LoVo (cell line): ENCODE results near the gene LRRC32.
"Not testable (repeated sequence)": the region's sequence is repeated elsewhere in the genome, so short reads cannot be mapped to it uniquely, and the experiment has no call there.

Experiments used
- DNase-seq: peaks from one replicate; pipeline ENCODE4 v3.0.0-alpha.2; 2016; ENCODE audit warnings: low spot score

The LRRC32 gene

GRCh38 chr11:76648061-76648460 lies 22.5 kb downstream of the LRRC32 start:
- DNase-seq, result no peak

- no peak for DNase-seq
Observed at GRCh38 chr11:76646882-76647534, 23.5 kb downstream of the LRRC32 start.

DNA sequence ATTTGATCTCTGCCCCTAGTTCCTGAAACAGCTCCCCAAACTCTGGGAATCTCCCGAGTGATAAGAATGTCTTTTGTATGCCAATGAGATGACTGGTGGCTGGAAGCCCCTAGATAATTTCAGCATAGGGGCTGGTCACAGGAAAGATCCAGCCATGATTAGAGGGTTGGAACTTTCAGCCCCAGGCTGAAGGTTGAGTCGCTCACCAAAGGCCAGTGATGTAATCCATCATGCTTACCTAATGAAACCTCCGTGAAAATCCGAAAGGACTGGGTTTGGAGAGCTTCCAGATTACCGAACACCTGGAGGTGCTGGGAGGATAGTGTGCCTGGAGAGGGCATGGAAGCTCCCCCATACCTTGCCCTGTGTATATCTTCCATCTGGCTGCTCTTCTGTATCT lies 26.0 kb downstream of the LRRC32 start:
- DNase-seq, result no peak

- not testable (repeated sequence) for DNase-seq
Observed at GRCh38 chr11:76643711-76644110, 26.8 kb downstream of the LRRC32 start.

DNA sequence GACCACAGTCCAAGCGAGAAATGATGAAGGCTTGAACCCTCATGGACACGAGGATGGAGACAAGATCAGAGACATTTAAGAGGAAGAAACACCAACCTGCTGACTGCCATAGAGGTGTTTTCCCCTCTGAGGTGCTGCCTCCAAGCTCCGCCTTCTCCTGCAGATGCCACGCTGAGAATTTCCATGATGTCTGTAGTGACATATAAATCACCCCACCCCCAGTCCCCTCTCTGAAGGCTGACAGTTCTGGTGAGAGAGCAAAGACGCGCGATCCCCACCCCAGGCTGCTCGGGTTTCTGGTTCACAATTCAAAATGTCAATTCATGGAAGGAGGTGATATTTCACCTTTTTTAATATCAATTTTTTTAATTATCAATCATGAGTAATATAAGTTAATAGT lies 28.2 kb downstream of the LRRC32 start:
- DNase-seq, result no peak

DNA sequence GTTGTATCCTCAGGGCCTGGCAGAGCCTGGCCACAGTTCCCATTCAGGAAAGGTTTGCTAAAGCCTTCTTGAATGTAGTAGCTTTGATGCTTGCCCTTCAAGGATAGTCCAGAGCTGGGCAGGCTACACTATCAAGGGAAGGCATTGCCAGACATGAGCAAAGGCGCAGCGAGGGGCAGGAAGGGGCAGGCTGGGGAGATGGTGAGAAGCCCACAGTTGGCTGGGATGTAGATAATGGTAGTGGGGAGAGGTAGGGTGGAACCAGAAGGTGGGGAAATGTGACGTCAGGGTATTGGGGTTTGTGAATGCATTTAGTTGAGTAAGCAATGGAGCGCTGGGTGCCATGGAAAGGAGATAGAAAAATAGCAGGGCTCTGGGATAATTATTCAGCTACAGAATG lies 28.6 kb downstream of the LRRC32 start:
- DNase-seq, result no peak

DNA sequence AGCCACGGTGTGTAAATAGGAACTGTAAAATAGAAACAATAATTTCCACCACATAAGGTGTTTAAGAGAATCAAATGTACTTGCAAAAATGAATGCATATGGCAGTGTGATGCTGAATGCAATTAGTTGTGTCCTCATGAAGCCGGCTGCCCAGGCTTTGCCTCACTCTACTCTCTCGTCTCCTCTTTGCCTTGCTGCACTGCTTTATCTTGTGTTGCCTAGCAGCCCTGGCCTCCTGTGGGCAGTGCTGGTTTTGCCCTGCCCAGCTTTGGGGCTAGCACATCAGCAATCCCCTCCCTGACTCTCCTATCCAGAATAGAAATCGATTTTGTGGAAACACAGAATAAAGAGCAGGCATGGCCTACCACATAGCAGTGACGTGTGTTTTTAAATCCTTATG lies 30.0 kb downstream of the LRRC32 start:
- no peak for DNase-seq

- DNase-seq, result no peak
Observed at GRCh38 chr11:76639621-76640020, 30.9 kb downstream of the LRRC32 start.

- no peak for DNase-seq
Observed at GRCh38 chr11:76638270-76639197, 32.0 kb downstream of the LRRC32 start.

- DNase-seq, result no peak
Observed at GRCh38 chr11:76637491-76638269, 32.9 kb downstream of the LRRC32 start.

DNA sequence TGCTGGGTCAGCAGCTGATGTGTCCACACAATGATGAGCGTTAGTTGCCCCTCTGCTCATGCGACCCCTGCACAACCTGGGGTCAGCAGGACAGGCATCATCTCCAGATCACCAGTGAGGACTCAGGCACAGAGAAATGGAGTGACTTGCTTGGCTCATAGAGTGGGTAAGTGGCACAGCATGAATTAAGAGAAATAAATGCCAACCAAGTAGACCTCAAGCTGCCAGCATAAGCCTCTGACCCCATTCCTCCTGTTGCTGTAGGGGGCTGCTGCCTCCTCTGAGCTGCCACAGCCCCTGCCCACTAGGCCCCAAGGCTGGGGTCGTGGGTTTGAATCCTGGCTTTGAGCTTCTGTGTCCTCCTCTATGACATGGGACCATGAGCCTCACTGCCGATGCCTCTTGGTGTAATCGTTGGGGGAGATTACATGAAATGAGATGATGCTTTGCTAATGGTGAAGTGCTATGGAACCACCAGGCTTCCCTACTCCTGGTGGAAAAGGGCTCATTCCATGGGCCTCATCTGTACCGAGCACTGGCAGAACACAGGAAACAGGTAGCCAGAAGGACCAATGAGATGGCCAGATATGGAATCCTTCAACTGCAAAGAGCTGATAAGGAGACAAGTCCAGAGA lies 33.6 kb downstream of the LRRC32 start:
- DNase-seq, result no peak

GRCh38 chr11:76635991-76636738 lies 34.4 kb downstream of the LRRC32 start:
- DNase-seq, result no peak

GRCh38 chr11:76634886-76635285 lies 35.7 kb downstream of the LRRC32 start:
- no peak for DNase-seq

- no peak for DNase-seq
Observed at GRCh38 chr11:76632492-76632891, 38.1 kb downstream of the LRRC32 start.

- no peak for DNase-seq
Observed at GRCh38 chr11:76631566-76632308, 38.8 kb downstream of the LRRC32 start.

GRCh38 chr11:76630600-76631281 lies 39.8 kb downstream of the LRRC32 start:
- DNase-seq, result no peak

DNA sequence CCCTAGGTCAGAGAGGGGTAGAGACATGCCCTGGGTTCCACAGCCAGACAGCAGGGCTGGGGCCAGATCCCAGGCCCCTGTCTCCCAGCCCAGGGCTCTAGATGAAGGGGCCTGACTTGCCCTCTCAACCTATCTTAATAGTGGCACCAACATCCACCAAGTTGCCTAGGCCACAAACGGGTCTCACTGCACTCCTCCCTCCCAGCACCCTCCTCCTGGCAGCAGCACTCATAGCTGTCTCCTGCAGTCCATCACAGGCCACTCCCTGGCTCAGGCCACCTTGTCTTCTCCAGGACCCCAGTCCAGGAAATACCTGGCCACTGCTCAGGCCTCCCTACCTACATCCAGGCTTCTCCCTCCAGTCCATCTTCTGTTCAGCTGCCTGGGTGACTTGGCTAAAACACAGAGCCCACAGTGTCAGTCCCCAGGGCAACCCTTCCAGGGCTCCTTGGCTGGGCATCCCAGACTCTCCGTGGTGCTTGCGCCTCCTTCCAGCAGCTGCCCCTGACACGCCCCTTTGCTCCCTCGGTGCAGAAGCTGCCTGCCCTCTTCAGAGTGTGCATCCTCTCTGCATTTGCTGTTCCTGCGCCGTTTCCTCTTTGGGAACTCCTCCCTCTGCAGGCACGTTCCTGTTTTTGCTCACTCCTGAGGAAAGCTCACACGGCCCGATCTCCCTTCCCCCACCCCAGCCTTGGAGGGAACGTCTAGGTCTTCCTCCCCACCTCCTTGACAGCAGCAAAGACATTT lies 40.5 kb downstream of the LRRC32 start:
- DNase-seq, result no peak

DNA sequence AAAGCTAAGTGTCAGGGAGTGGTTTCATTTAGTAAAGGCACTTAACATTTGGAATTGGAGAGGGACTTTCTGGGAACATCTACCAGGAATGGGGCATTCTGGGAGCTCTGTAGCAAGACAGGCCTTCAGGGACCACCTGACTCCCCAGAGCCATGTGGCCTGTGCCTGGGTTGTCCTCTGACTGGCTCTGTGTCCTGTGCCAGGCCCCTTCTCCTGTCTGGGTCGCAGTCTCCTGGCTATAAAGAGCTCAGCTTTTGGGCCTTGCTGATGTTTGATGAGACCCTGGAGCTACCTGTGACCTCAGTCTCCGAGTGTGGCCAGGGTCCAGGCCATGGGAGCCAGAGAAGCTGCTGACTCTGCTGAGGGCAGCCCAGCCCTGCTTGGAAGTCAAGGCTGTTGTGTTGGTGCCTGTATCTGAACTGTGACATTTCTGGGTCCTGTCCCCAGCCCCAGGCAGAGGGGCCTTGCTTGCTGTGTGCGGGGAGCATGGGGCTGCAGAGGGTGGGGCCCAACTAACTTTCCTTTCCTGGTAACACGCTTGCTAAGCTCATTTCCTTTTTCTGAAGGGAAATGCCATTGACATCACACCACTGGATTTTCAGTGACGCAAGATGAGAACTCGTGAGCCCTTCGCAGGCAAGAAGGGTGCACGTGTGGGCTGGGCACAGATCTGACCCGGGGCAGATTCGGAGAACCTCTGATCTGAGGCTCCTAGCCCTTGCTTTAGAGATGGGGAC lies 41.3 kb downstream of the LRRC32 start:
- no peak for DNase-seq
